NAMALWA (cell line): ENCODE data around the gene SPDEF.

Experiments
- DNase-seq: peaks from one replicate; pipeline ENCODE4 v3.0.0-alpha.2; 2015; ENCODE audit warnings: low spot score

The SPDEF gene

GRCh38 chr6:34583861-34584604 lies 27.9 kb upstream of the SPDEF start:
- no peak for DNase-seq

GRCh38 chr6:34583461-34583860 lies 27.3 kb upstream of the SPDEF start:
- DNase-seq: no peak

GRCh38 chr6:34581561-34581920 lies 25.4 kb upstream of the SPDEF start:
- no peak for DNase-seq

DNA sequence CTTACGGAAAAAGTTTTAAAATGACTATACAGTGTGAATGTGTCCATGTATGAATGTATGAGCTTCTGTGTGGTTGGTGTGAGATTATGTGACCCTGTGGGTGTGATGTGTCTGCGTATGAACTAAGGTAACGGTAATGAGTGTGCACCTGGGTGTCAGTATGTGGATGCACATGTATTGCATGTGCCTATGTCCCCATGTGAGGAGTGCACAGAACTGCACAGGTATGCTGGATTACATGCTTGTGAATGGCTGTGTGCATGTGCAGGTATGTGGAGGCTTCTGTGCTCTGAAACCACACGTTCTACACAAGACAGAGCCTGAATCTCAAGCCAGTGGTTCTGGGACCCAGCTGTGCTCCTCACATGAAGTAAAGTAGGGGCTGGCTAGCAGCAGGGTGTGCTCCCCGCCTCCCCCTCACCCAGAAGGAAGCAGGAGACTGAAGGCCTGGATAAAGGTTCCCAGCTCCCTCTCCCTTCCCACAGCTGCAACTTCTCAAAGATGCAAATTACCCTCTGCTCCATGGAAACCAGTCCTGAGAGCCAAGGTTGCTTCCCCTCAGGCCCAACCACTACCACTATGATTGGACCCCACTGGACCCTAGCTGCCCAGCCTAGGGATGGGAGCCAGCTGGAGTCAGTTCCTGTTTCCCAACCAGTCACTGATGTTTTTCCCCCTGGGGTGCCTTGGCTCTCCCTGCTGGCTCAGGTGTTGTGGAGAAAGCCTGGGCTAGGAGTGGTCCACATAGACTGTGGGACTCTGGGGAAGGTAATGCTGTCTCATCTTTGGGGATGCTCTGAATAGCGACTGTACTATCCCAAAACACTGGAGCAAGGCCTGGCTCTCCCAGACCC lies 24.8 kb upstream of the SPDEF start:
- no peak for DNase-seq

- no peak for DNase-seq
These were observed 22.5 kb upstream of the SPDEF start for GRCh38 chr6:34578445-34579262.

DNA sequence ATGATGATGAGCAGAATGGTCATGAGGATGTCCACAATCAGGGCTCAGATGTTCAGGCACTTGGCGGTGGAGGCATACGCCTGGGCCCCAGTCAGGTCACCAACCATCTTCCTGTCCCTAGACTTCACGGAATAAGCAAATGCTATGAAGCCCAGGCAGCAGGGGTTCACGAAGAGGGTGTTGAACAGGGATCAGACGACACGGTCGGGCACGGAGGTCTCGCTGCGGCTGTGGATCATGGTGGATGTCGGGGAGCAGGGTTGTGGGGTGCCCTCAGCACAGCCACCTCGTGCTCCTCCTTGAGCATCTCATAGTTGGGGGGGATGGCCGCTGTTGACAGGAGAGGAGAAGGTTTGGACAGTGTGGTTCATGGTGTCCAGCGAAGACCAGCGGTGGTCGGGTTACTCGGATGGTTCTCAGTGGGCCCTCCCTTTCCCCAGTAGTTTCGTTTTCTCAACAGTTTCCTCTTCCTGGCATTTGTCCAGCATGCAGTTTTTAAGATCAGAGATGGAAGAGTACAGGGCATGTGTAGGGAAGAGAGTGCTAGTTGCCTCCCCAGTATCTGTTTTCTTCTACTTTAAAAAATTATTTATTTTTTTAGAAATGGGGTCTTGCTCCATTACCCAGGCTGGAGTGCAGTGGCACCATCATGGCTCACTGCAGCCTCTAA lies 20.3 kb upstream of the SPDEF start:
- no peak for DNase-seq

- no peak for DNase-seq
These were observed 19.2 kb upstream of the SPDEF start for GRCh38 chr6:34575326-34575725.

DNA sequence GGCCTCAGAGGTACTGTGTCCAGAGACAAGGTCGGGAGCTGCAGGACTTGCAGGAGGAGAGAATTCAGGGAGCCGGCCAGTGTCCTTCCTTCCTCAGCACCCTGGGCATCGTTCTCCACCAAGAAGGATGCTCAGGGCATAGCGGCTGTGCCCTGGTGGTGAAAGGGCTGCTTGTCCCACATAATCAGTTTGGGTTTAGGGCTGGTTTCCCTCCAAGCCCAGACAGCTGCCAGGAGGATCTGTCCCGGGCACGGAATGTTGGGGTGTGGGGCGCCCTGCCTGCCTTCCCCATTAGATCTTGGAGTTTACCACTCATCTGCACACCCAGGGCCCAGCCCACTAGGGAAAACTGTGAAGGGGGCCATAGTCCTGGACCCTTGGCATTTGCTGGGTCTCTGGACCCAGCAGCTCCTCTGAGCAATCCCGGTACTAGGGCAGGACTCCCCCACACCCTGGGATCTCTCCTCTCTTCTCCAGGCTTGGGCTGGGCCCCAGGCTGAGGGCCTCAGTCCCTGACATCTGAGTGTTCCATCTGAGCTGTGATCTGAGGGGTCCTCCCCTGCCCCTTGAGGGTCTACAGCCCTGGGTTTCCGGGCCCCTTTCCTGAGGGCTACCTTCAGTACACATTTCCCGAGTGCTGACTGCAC lies 18.6 kb upstream of the SPDEF start:
- DNase-seq: no peak

- DNase-seq: no peak
These were observed 17.5 kb upstream of the SPDEF start for GRCh38 chr6:34573567-34574183.

GRCh38 chr6:34572585-34572984 lies 16.5 kb upstream of the SPDEF start:
- DNase-seq: no peak

DNA sequence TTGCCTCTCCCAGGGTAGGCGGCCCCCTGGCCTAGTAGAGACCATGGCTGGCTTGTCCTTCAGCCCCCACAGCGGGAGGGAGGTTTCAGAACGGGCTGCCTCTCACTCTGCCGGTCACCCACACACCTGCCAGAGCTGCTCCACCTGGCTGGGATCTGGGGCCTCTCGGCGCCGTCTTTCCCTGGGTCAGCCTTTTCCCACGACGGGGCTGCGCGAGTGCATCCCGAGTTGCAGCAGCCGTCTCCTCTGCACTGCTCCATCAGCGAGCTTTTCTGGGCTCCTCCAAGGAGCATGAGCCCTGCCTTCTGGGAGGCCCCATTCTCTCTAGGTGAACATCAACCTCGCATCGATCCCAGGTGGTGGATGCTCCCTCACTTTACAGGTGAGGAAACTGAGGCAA lies 15.9 kb upstream of the SPDEF start:
- DNase-seq: no peak

DNA sequence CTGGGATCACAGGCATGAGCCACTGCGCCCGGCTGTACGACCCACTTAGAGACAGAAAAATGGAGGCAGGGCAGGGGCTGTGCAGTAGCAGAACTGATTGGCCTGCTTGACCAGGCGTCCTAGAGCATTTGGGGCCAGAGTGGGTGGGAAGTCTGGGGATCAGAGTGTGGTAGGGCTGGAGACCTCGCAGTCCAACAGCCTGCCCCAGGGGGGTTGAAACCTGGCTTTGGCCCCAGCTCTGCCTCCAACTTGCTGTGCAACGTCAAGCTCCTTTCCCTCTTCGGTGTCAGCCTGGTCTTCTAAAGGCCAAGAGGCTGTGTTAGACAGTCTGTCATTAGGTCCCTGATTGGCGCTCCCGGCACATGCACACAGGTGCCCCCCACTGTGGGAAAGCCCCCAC lies 15.3 kb upstream of the SPDEF start:
- no peak for DNase-seq

GRCh38 chr6:34570066-34570833 lies 14.1 kb upstream of the SPDEF start:
- DNase-seq: no peak

DNA sequence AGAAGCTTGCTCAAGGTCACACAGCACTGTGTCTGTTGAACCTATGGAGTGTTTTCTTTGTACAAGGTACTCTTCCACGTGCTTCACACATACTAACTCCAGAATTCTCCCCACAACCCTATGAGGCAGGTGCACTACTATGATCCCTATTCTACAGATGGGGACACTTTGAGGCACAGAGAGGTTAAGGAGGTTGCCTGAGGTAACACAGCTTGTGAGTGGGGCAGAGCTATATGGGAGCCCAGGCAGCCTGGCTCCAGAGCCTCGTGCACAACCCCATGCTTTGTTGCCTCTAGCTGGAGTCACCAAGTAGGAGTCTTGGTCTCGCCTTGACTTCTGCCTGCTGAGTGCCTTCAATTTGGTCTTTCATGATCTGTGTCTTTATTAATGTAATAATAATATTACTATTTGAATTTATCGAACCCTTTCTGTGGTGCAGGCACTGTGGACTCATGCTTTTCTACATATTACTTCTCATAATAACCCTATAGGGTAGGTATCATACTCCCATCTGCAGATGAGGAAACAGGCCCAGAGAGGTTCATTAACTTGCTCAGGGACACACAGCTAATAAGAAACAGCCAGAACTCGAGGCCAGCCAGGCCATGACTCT lies 13.3 kb upstream of the SPDEF start:
- DNase-seq: no peak

GRCh38 chr6:34568341-34569201 lies 12.4 kb upstream of the SPDEF start:
- DNase-seq: no peak

DNA sequence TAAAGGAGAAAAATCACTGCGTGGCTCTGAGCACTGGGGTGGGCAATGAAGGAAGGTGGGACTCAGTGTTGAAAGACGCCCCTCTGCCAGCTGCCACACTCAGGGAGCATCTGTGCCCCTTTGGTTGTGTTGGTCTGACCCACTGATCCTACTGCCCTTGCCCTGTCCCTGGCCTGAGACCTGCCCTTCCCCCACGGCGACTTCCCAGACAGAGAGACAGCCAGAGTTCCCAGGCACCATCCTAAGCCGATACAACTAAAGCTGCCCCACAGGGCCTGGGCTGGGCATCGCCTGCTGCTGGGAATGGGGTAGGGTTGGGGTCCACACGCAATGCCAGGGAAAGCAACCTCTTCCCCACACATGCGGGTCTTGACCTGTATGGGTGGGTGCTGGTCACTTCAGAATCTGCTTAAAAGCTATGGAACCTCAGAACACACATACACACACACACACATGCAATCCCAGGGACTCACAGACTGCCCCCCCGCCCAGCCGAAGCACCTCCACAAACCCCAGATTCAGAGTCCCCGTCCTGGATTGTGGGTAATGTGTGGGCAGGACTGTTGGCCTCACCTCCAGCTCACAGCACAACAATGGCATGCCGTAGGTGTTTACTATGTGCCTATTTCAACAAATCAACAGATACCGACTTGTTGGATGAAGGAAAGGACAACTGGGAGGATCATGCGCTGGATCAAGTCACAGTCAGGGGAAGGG lies 10.9 kb upstream of the SPDEF start:
- no peak for DNase-seq

- no peak for DNase-seq
These were observed 9.6 kb upstream of the SPDEF start for GRCh38 chr6:34565722-34566137.

GRCh38 chr6:34564181-34564580 lies 8.1 kb upstream of the SPDEF start:
- DNase-seq: no peak
